Astrocyte (in vitro differentiated cells and primary cell): Measurements from ENCODE around the gene HEXD. TPM values are rescaled to one million over a fixed set of nuclear protein-coding genes. Genes with fewer than 3 reads are reported as not detected.

ENCODE experiments used
- DNase-seq: peaks from one replicate; pipeline ENCODE4 v3.0.0-alpha.2; 2010; ENCODE audit warnings: low read depth
- FAIRE-seq: peaks from 2 replicates; lab custom pipeline; 2011; peaks lifted over from hg19 to GRCh38; lab: Jason Lieb, UNC
- H2AFZ ChIP-seq: 2 replicates; pipeline ENCODE4 v1.6.0; 2012; ENCODE audit warnings: low read depth, low read length, inconsistent platforms
- H3K27ac ChIP-seq: 2 replicates; pipeline ENCODE4 v1.5.1; 2011; ENCODE audit warnings: low read depth, low read length, inconsistent platforms
- H3K27me3 ChIP-seq: 2 replicates; pipeline ENCODE4 v1.6.0; 2011; ENCODE audit warnings: low read length, inconsistent platforms; ENCODE audit not compliant: insufficient read depth
- H3K36me3 ChIP-seq: 2 replicates; pipeline ENCODE4 v1.5.1; 2011; ENCODE audit warnings: low read length, inconsistent platforms; ENCODE audit not compliant: insufficient read depth
- H3K4me1 ChIP-seq: 2 replicates; pipeline ENCODE4 v1.5.1; 2011; ENCODE audit warnings: low read length, inconsistent platforms; ENCODE audit not compliant: insufficient read depth
- H3K4me2 ChIP-seq: 2 replicates; pipeline ENCODE4 v1.6.0; 2012; ENCODE audit warnings: low read length, inconsistent platforms
- H3K4me3 ChIP-seq: 2 replicates; pipeline ENCODE4 v1.5.1; 2011; ENCODE audit warnings: low read depth, mild to moderate bottlenecking, low read length, inconsistent platforms; ENCODE audit not compliant: insufficient read depth
- H3K79me2 ChIP-seq: 2 replicates; pipeline ENCODE4 v1.6.0; 2012; ENCODE audit warnings: mild to moderate bottlenecking, low read length, inconsistent platforms; ENCODE audit not compliant: insufficient read depth
- H3K9ac ChIP-seq: 2 replicates; pipeline ENCODE4 v1.6.0; 2012; ENCODE audit warnings: mild to moderate bottlenecking, low read length, inconsistent platforms
- H3K9me3 ChIP-seq: 2 replicates; pipeline ENCODE4 v1.5.1; 2012; ENCODE audit warnings: low read depth, mild to moderate bottlenecking, low read length, inconsistent platforms; ENCODE audit not compliant: insufficient read depth
- H4K20me1 ChIP-seq: 2 replicates; pipeline ENCODE4 v1.6.0; 2012; ENCODE audit warnings: low read length, inconsistent platforms; ENCODE audit not compliant: insufficient read depth
- H3K27ac Mint-ChIP-seq: one replicate; pipeline ENCODE4 v1.8.0; 2021; ENCODE audit warnings: mild to moderate bottlenecking, mixed read lengths; ENCODE audit not compliant: unreplicated experiment
- H3K27me3 Mint-ChIP-seq: one replicate; pipeline ENCODE4 v1.8.0; 2021; ENCODE audit warnings: low read depth, mixed read lengths; ENCODE audit not compliant: unreplicated experiment
- H3K36me3 Mint-ChIP-seq: one replicate; pipeline ENCODE4 v1.8.0; 2021; ENCODE audit warnings: low read depth, mixed read lengths; ENCODE audit not compliant: unreplicated experiment
- H3K4me1 Mint-ChIP-seq: one replicate; pipeline ENCODE4 v1.8.0; 2021; ENCODE audit warnings: low read depth, mixed read lengths; ENCODE audit not compliant: unreplicated experiment
- H3K4me3 Mint-ChIP-seq: one replicate; pipeline ENCODE4 v1.8.0; 2021; ENCODE audit warnings: mild to moderate bottlenecking, moderate library complexity, mixed read lengths; ENCODE audit not compliant: unreplicated experiment
- H3K9me3 Mint-ChIP-seq: one replicate; pipeline ENCODE4 v1.8.0; 2021; ENCODE audit warnings: mild to moderate bottlenecking, mixed read lengths; ENCODE audit not compliant: unreplicated experiment
- CTCF ChIP-seq: IDR thresholded peaks from 2 replicates; pipeline ENCODE4 v1.5.1; 2011; ENCODE audit warnings: low read depth, mild to moderate bottlenecking, inconsistent platforms, low read length, moderate library complexity; ENCODE audit not compliant: insufficient read depth
- EZH2 ChIP-seq: IDR thresholded peaks from 2 replicates; pipeline ENCODE4 v1.6.1; 2012; ENCODE audit warnings: mild to moderate bottlenecking, low read length, inconsistent platforms; ENCODE audit not compliant: insufficient read depth
- total RNA-seq: library from RNA; stranded (reverse); gene quantifications from 2 replicates; pipeline ENCODE4 v1.2.1, GENCODE V29; 2021

Gene HEXD
- total RNA-seq, 1 donor from 2014 or later: 11.1 TPM

DNA sequence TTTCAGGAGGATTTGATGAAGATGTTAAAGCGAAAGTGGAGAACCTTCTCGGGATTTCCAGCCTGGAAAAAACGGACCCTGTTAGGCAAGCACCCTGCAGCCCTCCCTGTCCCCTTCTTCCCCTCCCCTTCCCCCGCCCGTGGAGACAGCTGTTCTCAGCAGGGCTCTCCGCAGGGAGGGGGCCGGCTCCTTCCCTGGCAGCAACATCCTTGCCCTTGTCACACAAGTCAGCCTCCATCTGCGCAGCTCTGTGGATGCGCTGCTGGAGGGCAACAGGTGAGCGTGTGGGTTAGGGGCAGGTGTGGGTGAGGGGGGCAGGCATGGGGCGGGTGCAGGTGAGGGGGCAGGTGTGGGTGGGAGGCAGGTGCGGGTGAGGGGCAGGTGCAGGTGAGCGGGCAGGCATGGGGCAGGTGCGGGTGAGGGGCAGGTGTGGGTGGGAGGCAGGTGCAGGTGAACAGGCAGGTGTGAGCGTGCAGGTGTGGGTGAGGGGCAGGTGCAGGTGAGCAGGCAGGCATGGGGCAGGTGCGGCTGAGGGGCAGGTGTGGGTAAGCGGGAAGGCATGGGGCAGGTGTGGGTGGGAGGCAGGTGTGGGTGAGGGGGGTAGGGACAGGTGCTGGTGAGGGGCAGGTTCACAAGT, 23.0 kb downstream of the HEXD start:
- peaks cover 1% of the 10 kb centered on the region for H3K9me3 Mint-ChIP-seq
- Histone ChIP-seq H3K27me3 (no peaks in the 10 kb centered on the region), H2AFZ (no peak overlapping the region), H4K20me1 (peaks cover 42% of the 10 kb centered on the region), H3K9ac (no peak overlapping the region), H3K9me3 (no peaks in the 10 kb centered on the region), H3K36me3 (no peaks in the 10 kb centered on the region), H3K4me2 (no peak overlapping the region), H3K27ac (no peak overlapping the region), H3K4me3 (no peak overlapping the region), H3K4me1 (peaks cover 9% of the 10 kb centered on the region), H3K79me2 (no peaks in the 10 kb centered on the region)
- no peak for DNase-seq
- peaks cover 8% of the 10 kb centered on the region for H3K36me3 Mint-ChIP-seq
- H3K4me1 Mint-ChIP-seq: no peaks in the 10 kb centered on the region
- H3K27ac Mint-ChIP-seq: no peak overlapping the region
- no peak for FAIRE-seq
- no peak overlapping the region for H3K4me3 Mint-ChIP-seq
- H3K27me3 Mint-ChIP-seq: no peaks in the 10 kb centered on the region
- TF ChIP-seq EZH2: no peak
- TF ChIP-seq CTCF: no peak

- FAIRE-seq: no peak
- H3K4me2 ChIP-seq: no peak overlapping the region
- no peak overlapping the region for H3K9ac ChIP-seq
- no peaks in the 10 kb centered on the region for H3K27me3 ChIP-seq
- H3K27ac ChIP-seq: no peak overlapping the region
- H3K9me3 ChIP-seq: no peaks in the 10 kb centered on the region
- H3K36me3 ChIP-seq: no peaks in the 10 kb centered on the region
- H3K79me2 ChIP-seq: no peaks in the 10 kb centered on the region
- no peak overlapping the region for H2AFZ ChIP-seq
- H3K4me3 Mint-ChIP-seq: no peak overlapping the region
- peaks cover 8% of the 10 kb centered on the region for H3K36me3 Mint-ChIP-seq
- no peak overlapping the region for H3K4me3 ChIP-seq
- H4K20me1 ChIP-seq: peaks cover 42% of the 10 kb centered on the region
- H3K27me3 Mint-ChIP-seq: no peaks in the 10 kb centered on the region
- H3K9me3 Mint-ChIP-seq: peaks cover 1% of the 10 kb centered on the region
- no peaks in the 10 kb centered on the region for H3K4me1 Mint-ChIP-seq
- no peak for DNase-seq
- no peak overlapping the region for H3K27ac Mint-ChIP-seq
- peaks cover 9% of the 10 kb centered on the region for H3K4me1 ChIP-seq
- no peak for TF ChIP-seq CTCF
- TF ChIP-seq EZH2: no peak
Measured at GRCh38 chr17:82441691-82442487, 23.7 kb downstream of the HEXD start.
